ENCODE data around the gene ZNG1B. TPM values are rescaled to one million over a fixed set of nuclear protein-coding genes. Genes with fewer than 3 reads are reported as not detected.
"Not testable (repeated sequence)": the region's sequence is repeated elsewhere in the genome, so short reads cannot be mapped to it uniquely, and the experiment has no call there.

The ZNG1B gene
- total RNA-seq, 1 experiment from 2014 or later, result 37.1 TPM

DNA sequence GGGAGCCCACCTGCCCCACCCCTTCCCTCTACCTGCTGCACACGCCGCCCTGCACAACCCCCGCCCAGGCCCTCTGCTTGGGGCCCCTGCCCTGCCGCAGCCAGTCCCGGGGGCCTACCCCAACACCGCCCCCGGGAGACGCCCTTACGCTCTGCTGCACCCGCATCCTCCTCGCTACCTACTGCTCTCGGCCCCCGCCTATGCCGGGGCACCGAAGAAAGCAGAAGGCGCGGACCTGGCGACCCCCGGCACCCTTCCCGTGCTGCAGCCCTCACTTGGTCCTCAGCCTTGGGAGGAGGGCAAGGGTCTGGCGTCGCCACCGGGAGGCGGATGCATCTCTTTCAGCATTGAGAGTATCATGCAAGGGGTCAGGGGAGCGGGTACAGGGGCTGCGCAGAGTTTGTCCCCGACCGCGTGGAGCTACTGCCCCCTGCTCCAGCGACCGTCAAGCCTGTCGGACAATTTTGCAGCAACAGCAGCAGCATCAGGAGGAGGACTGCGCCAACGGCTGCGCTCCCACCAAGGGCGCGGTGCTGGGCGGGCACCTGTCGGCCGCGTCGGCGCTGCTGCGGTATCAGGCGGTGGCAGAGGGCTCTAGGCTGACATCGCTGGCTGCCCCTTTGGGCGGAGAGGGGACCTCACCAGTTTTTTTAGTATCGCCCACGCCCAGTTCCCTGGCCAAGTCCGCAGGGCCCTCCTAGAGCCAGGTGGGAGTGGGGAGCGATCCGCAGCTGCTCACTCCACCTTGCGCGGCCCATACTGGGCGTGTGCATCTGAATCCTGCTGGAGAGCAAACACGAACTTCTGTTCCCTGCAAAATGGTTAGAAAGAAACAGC, 62.6 kb downstream of the ZNG1B start:
- ATAC-seq; DNase-seq (ENCODE audit: low read depth, low spot score); in situ Hi-C loops (cut with HindIII; ENCODE audit: low pct_unique_long_range_greater_than_20kb, low sequenced_read_pairs); H3K27me3 ChIP-seq (ENCODE audit: control insufficient read depth, insufficient read depth, low read length); H3K4me1 ChIP-seq (ENCODE audit: control insufficient read depth, insufficient read depth, low read length); POLR2A ChIA-PET; H3K27ac ChIP-seq (ENCODE audit: low read length); intact Hi-C loops (cut with micrococcal nuclease; ENCODE audit: unreplicated experiment); H3K36me3 ChIP-seq (ENCODE audit: control insufficient read depth, insufficient read depth, low read length); H3K9me3 ChIP-seq (ENCODE audit: control insufficient read depth, insufficient read depth, low read depth, low read length); BruUV-seq (replicated peaks); CTCF ChIA-PET; H3K4me3 ChIP-seq (ENCODE audit: low read depth in 2 of 2, low read length in 2 of 2): not testable (repeated sequence)

DNA sequence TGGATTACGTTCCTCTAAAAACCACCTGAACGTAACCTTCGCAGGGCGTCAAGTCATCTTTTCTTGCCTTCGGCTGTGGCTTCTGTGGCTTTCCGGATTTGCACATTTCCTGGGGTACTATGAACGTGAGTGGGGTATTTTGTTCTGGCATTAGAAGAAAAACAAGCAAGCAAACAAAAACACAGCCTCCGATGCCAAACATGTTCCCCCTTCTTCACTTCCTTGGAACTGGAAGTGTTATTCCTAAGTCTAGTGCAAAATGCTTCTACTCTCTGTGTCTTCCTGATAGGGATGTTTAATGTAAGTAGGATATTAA, 63.2 kb downstream of the ZNG1B start:
- H3K36me3 ChIP-seq (ENCODE audit: control insufficient read depth, insufficient read depth, low read length); H3K4me3 ChIP-seq (ENCODE audit: low read depth in 2 of 2, low read length in 2 of 2); DNase-seq (ENCODE audit: low read depth, low spot score); CTCF ChIA-PET; H3K27ac ChIP-seq (ENCODE audit: low read length); BruUV-seq (replicated peaks); H3K4me1 ChIP-seq (ENCODE audit: control insufficient read depth, insufficient read depth, low read length); intact Hi-C loops (cut with micrococcal nuclease; ENCODE audit: unreplicated experiment); H3K9me3 ChIP-seq (ENCODE audit: control insufficient read depth, insufficient read depth, low read depth, low read length); H3K27me3 ChIP-seq (ENCODE audit: control insufficient read depth, insufficient read depth, low read length); in situ Hi-C loops (cut with HindIII; ENCODE audit: low pct_unique_long_range_greater_than_20kb, low sequenced_read_pairs); POLR2A ChIA-PET; ATAC-seq: not testable (repeated sequence)

DNA sequence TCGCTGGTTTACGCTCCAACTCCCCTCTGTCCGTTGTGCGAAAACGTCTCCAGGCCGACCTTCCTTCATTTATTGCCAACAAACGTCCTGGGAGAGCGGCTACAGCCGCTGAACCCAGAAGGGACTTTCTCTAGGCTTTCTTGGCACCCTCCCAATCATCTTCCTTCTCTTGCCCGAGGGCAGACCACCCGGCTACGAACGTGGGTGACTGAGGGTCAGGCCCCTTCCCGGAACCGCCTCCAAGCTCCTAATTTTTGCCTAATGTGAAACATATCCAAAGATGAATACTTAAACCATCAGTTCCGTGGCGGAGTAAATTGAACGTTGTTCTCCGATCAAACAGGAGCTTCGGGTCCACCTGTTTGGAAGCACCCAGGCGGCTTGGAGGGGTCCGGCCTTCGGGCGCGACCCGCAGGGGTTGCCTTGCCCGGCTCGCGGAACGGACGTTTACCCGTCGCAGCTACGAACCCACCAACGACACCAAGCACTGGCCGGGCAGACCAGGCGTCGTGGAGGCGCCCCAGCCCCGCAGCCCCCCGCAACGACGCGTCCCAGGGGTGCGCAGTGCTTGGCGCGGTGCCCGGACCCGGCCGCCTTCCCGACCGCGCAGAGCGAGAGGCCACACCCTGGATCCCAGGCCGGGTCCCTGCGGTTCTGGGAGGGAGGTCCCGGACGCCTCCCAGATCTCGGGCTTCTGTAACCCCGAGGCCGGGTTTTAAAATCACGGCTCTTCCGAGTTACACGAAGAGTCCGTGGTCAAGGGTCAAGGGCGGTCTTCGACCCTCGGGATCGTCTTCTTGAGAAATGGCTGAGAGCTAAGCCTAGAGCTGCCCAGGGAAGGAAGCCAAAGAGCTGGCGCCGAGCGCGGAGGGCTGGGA, 65.0 kb downstream of the ZNG1B start:
- POLR2A ChIA-PET; CTCF ChIA-PET; DNase-seq (ENCODE audit: low read depth, low spot score); in situ Hi-C loops (cut with HindIII; ENCODE audit: low pct_unique_long_range_greater_than_20kb, low sequenced_read_pairs); intact Hi-C loops (cut with micrococcal nuclease; ENCODE audit: unreplicated experiment); H3K36me3 ChIP-seq (ENCODE audit: control insufficient read depth, insufficient read depth, low read length); BruUV-seq (replicated peaks); H3K27me3 ChIP-seq (ENCODE audit: control insufficient read depth, insufficient read depth, low read length); H3K9me3 ChIP-seq (ENCODE audit: control insufficient read depth, insufficient read depth, low read depth, low read length); H3K27ac ChIP-seq (ENCODE audit: low read length); H3K4me1 ChIP-seq (ENCODE audit: control insufficient read depth, insufficient read depth, low read length): not testable (repeated sequence)
- ATAC-seq, result peak; percentile 70
- peak overlapping the region; percentile 19 to 33; a peak in 3 of 4 replicates for H3K4me3 ChIP-seq (ENCODE audit: low read depth in 2 of 2, low read length in 2 of 2)

DNA sequence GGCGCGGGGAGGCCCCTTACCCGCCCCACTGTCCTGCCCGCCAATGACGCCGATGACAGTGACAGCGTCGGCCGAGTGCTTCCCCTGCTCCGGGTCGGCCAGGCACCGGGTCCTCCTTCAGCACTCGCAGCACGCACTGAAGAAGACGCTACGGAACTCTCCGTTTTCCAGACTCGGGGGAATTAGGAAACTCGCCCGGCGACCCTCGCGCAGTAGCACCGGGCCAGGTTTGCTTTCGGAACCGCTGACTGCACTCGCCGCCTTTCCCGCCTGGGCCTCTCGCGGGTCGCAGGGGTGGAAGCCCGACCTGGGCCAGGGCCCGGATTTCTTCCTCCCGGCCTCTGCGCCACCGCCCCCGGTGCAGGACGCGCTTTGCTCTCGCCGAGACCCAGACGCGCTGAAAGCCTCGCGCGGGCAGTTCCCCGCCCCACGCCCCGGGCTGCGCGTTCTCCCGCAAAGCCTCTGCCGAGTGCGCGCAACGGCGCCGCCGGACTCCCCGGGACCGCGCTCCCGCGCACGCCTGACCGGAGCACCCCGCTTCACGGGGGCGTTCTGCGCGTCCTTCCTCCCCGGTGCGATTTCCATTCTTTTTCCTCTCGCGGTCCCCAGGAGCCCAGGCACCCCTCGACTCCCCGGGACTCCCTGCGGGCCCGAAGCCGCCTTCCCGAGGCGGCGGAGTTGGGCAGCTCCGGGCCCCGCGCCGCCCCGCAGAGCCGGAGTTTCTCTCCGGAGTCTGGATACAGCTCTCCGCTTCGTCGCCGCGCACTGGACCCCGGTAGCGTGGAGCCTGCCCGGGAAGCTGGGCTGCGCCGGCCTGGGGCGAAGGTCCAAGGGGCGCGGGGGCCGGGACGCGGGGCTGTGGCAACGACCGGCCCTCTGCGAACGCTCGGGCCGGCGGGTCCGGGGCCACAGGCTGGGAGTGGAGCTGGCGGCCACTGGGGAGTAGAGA, 65.9 kb downstream of the ZNG1B start:
- H3K36me3 ChIP-seq (ENCODE audit: control insufficient read depth, insufficient read depth, low read length); intact Hi-C loops (cut with micrococcal nuclease; ENCODE audit: unreplicated experiment); in situ Hi-C loops (cut with HindIII; ENCODE audit: low pct_unique_long_range_greater_than_20kb, low sequenced_read_pairs); BruUV-seq (replicated peaks); H3K27ac ChIP-seq (ENCODE audit: low read length); H3K27me3 ChIP-seq (ENCODE audit: control insufficient read depth, insufficient read depth, low read length); DNase-seq (ENCODE audit: low read depth, low spot score); H3K9me3 ChIP-seq (ENCODE audit: control insufficient read depth, insufficient read depth, low read depth, low read length); H3K4me1 ChIP-seq (ENCODE audit: control insufficient read depth, insufficient read depth, low read length); POLR2A ChIA-PET; CTCF ChIA-PET: not testable (repeated sequence)
- ATAC-seq, result peak; percentile 69
- peak overlapping the region; percentile 19 to 29 for H3K4me3 ChIP-seq (ENCODE audit: low read depth in 2 of 2, low read length in 2 of 2)

DNA sequence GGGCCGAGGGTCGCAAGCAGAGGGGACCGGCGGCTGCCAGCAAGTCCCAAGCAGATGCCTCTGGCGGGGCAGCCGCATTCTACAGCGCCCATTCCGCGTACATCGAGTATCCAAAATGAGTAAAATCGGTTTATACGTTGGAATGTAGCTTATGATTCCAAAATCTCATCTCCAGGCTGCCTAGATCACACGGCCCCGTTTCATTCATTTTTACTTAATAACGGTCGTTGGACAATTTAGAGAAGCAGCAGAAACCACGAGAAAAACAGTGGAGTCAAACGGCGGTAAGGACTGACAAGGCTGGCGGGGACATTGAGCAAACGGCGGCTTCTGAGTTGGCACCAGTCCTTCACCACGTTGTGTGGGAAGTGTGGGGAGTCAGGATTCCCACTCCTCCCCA, 66.6 kb downstream of the ZNG1B start:
- intact Hi-C loops (cut with micrococcal nuclease; ENCODE audit: unreplicated experiment); H3K4me1 ChIP-seq (ENCODE audit: control insufficient read depth, insufficient read depth, low read length); H3K4me3 ChIP-seq (ENCODE audit: low read depth in 2 of 2, low read length in 2 of 2); DNase-seq (ENCODE audit: low read depth, low spot score); H3K36me3 ChIP-seq (ENCODE audit: control insufficient read depth, insufficient read depth, low read length); H3K27ac ChIP-seq (ENCODE audit: low read length); H3K27me3 ChIP-seq (ENCODE audit: control insufficient read depth, insufficient read depth, low read length); CTCF ChIA-PET; H3K9me3 ChIP-seq (ENCODE audit: control insufficient read depth, insufficient read depth, low read depth, low read length); BruUV-seq (replicated peaks); in situ Hi-C loops (cut with HindIII; ENCODE audit: low pct_unique_long_range_greater_than_20kb, low sequenced_read_pairs); POLR2A ChIA-PET; ATAC-seq: not testable (repeated sequence)

DNA sequence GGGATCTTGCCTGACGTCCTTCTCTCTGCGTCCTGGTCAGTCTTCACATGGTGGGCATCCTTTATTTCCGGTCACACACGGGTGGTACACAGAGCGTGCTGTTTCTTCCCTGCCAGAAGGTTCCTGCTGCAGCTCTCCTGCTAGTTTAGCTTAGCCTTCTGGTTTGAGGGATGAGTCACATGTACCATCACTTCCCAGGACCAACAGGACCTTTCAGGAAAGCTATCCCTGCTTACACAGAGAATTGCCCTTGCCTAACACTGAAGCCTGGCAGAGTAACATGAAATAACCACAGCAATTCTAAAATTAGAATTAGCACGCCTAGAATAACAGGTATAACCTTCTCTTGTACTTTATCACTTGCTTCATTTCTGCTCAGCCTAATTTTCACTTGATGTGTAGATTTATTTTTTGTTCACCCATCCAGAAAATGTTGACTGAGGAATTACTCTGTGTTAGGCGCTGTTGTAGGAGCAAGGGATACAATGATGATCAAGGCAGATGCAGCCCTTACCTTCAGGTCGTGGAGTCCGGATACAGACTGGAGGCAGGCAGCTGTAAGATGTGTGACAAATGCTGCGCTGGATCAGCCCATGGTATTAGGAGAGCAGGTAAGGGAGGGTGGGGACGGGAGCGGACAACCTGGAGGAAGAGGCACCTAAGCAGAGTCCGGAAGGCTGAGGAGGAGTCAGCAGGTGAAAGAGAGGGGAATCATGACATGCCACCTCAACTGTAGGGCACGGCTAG, 70.1 kb downstream of the ZNG1B start:
- DNase-seq (ENCODE audit: low read depth, low spot score); POLR2A ChIA-PET; H3K27ac ChIP-seq (ENCODE audit: low read length); intact Hi-C loops (cut with micrococcal nuclease; ENCODE audit: unreplicated experiment); H3K4me3 ChIP-seq (ENCODE audit: low read depth in 2 of 2, low read length in 2 of 2); H3K27me3 ChIP-seq (ENCODE audit: control insufficient read depth, insufficient read depth, low read length); CTCF ChIA-PET; H3K9me3 ChIP-seq (ENCODE audit: control insufficient read depth, insufficient read depth, low read depth, low read length); in situ Hi-C loops (cut with HindIII; ENCODE audit: low pct_unique_long_range_greater_than_20kb, low sequenced_read_pairs); H3K36me3 ChIP-seq (ENCODE audit: control insufficient read depth, insufficient read depth, low read length); BruUV-seq (replicated peaks); H3K4me1 ChIP-seq (ENCODE audit: control insufficient read depth, insufficient read depth, low read length): not testable (repeated sequence)
- ATAC-seq, result peak; percentile 54

Data from Panc1 (cell line).